HepG2 (cell line): ENCODE data around the gene SBNO2. TPM values are rescaled to one million over a fixed set of nuclear protein-coding genes. Genes with fewer than 3 reads are reported as not detected.
A peak's percentile ranks its signal among the peaks of the same experiment; 100 is the strongest.

Source experiments
- ATAC-seq: fragments of 200-7000 bp; cut with Tn5 transposase; 3 replicates; pipeline ENCODE4 v1.9.1; 2020; ENCODE audit warnings: mild to moderate bottlenecking, moderate library complexity
- BruUV-seq: library from RNA; stranded (reverse); fragments of 400-500 nt; replicated peaks from 2 replicates; lab custom pipeline; 2021; lab: Mats Ljungman, UMichigan
- CTCF ChIA-PET: fragments of 300-600 bp; formaldehyde crosslinking; extraction: SDS; loops from one replicate; lab custom pipeline; 2021; ENCODE audit warnings: low total read pairs, inconsistent platforms, low intra/inter-chr PET ratio; lab: Yijun Ruan, JAX
- POLR2A ChIA-PET: fragments of 350-600 bp; sonication (Branson Sonifier 250); formaldehyde crosslinking; loops from one replicate; lab custom pipeline; 2020; ENCODE audit warnings: antibody characterized with exemption, inconsistent platforms; lab: Yijun Ruan, JAX
- DNase-seq: peaks from one replicate; pipeline ENCODE4 v3.0.0-alpha.2; 2015; ENCODE audit warnings: low spot score
- FAIRE-seq: peaks from 3 replicates; lab custom pipeline; 2011; peaks lifted over from hg19 to GRCh38; lab: Jason Lieb, UNC
- H2AFZ ChIP-seq: one replicate; pipeline ENCODE4 v1.6.1; 2011; ENCODE audit warnings: low read length, inconsistent platforms
- H3K27ac ChIP-seq: fragments of 300-600 bp; 3 replicates; pipeline ENCODE4 v1.8.0; 2011; ENCODE audit warnings: mixed run types, mild to moderate bottlenecking, mixed read lengths, low read length, inconsistent platforms; ENCODE audit not compliant: insufficient read depth; ENCODE audit errors: extremely low read length
- H3K27me3 ChIP-seq, 2 experiments: fragments of 200-600 bp in 1 of 2; 2 replicates in 1 of 2; 3 replicates in 1 of 2; pipeline versions ENCODE4 v1.6.0 to v1.8.0; 2011; ENCODE audit warnings: low read length in 2 of 2, mild to moderate bottlenecking in 2 of 2, moderate library complexity in 2 of 2, inconsistent platforms in 1 of 2; ENCODE audit not compliant: insufficient read depth in 2 of 2, control insufficient read depth in 1 of 2
- H3K36me3 ChIP-seq, 2 experiments: fragments of 200-600 bp in 1 of 2; replicated peaks in 1 of 2; 2 replicates in 1 of 2; 3 replicates in 1 of 2; pipeline versions ENCODE4 v1.5.1 to v1.8.0; 2011; ENCODE audit warnings: low read length in 2 of 2, inconsistent platforms in 1 of 2; ENCODE audit not compliant: insufficient read depth in 2 of 2, control insufficient read depth in 1 of 2
- H3K4me1 ChIP-seq: 2 replicates; pipeline ENCODE4 v1.5.1; 2012; ENCODE audit warnings: low read length, inconsistent platforms; ENCODE audit not compliant: insufficient read depth
- H3K4me2 ChIP-seq: 2 replicates; pipeline ENCODE4 v1.6.0; 2011; ENCODE audit warnings: low read depth, low read length, inconsistent platforms
- H3K4me3 ChIP-seq, 3 experiments: fragments of 200-600 bp in 1 of 3; sonication (generic), shearing (Covaris generic) in 1 of 3; replicated peaks in 1 of 3; 2 replicates each; pipeline ENCODE4 v1.5.1; 2011 to 2016; ENCODE audit warnings: low read length in 3 of 3, inconsistent platforms in 2 of 3, low read depth in 2 of 3, mild to moderate bottlenecking in 2 of 3, control low read depth in 1 of 3, mixed read lengths in 1 of 3; ENCODE audit not compliant: insufficient read depth in 1 of 3
- H3K79me2 ChIP-seq: one replicate; pipeline ENCODE4 v1.6.1; 2011; ENCODE audit warnings: low read length, inconsistent platforms; ENCODE audit not compliant: insufficient read depth
- H3K9ac ChIP-seq: 2 replicates; pipeline ENCODE4 v1.6.0; 2011; ENCODE audit warnings: mild to moderate bottlenecking, low read depth, low read length, inconsistent platforms; ENCODE audit not compliant: insufficient read depth
- H3K9me3 ChIP-seq: 2 replicates; pipeline ENCODE4 v1.5.1; 2012; ENCODE audit warnings: mild to moderate bottlenecking, low read length
- H4K20me1 ChIP-seq: 2 replicates; pipeline ENCODE4 v1.6.0; 2011; ENCODE audit warnings: inconsistent platforms, mild to moderate bottlenecking, low read length, moderate library complexity; ENCODE audit not compliant: insufficient read depth
- AGO2 ChIP-seq: fragments of 200-400 bp; formaldehyde crosslinking; optimal IDR thresholded peaks from 2 replicates; pipeline ENCODE3; 2017; ENCODE audit warnings: mild to moderate bottlenecking, low read depth, low read length, moderate library complexity
- AKAP8 ChIP-seq: sonication (generic); formaldehyde crosslinking; IDR thresholded peaks from 2 replicates; pipeline ENCODE4 v1.5.1; 2020; ENCODE audit warnings: mild to moderate bottlenecking, missing genetic modification reagents
- GABPA ChIP-seq, 2 experiments: IDR thresholded peaks; 2 replicates each; pipeline ENCODE4 v1.6.1; 2011 to 2016; ENCODE audit warnings: low read depth in 2 of 2, low read length in 1 of 2, missing biosample characterization in 1 of 2, missing genetic modification characterization in 1 of 2
- HNRNPK ChIP-seq: fragments of 200-400 bp; formaldehyde crosslinking; IDR thresholded peaks from 2 replicates; pipeline ENCODE4 v1.6.1; 2018; ENCODE audit warnings: low read length, low read depth, moderate library complexity, mild to moderate bottlenecking; ENCODE audit not compliant: poor library complexity, severe bottlenecking
- NCOA2 ChIP-seq: sonication (generic); formaldehyde crosslinking; IDR thresholded peaks from 2 replicates; pipeline ENCODE4 v1.8.0; 2022; ENCODE audit warnings: inconsistent platforms
- PHF5A ChIP-seq: IDR thresholded peaks from one replicate; pipeline ENCODE4 v1.6.1; 2018; ENCODE audit warnings: low read depth, missing genetic modification reagents; ENCODE audit not compliant: unreplicated experiment
- POGZ ChIP-seq: sonication (generic); formaldehyde crosslinking; IDR thresholded peaks from 2 replicates; pipeline ENCODE4 v1.4.0; 2020; ENCODE audit warnings: mild to moderate bottlenecking, missing genetic modification reagents
- SALL2 ChIP-seq: sonication (generic); formaldehyde crosslinking; IDR thresholded peaks from 2 replicates; pipeline ENCODE4 v1.8.1; 2023; ENCODE audit warnings: mild to moderate bottlenecking, missing genetic modification reagents, inconsistent platforms
- ZNF614 ChIP-seq: IDR thresholded peaks from 2 replicates; pipeline ENCODE4 v1.6.1; 2018; ENCODE audit warnings: missing biosample characterization, missing genetic modification reagents, inconsistent platforms, borderline replicate concordance
- WGBS: methylation state at CpG from one replicate; pipeline ENCODE4 v1.1.6; 2017; ENCODE audit warnings: low lambda C conversion rate; 5-methylcytosine and 5-hydroxymethylcytosine counted together
- in situ Hi-C: cut with HindIII; loops from 2 replicates; pipeline ENCODE4 v1.10.0; 2017; ENCODE audit warnings: low pct_unique_long_range_greater_than_20kb; ENCODE audit not compliant: extremely low pct_ligation_motif_present
- intact Hi-C: fragments of 100-400 bp; cut with micrococcal nuclease; formaldehyde crosslinking; loops from one replicate; pipeline ENCODE4 v1.10.0; 2022; ENCODE audit not compliant: unreplicated experiment
- polyA plus RNA-seq, 8 experiments: library from polyadenylated mRNA; depleted of rRNA in 3 of 8; stranded (reverse) in 7 of 8; unstranded in 1 of 8; fragments of >200 nt; fragmentation: Illumina TruSeq in 4 of 8; extraction: Trizol in 4 of 8; gene quantifications; 2 replicates each; pipeline versions ENCODE4 v1.2.1 to v1.2.3, GENCODE V29; 2011 to 2016; ENCODE audit warnings: low read depth in 4 of 8, missing spikeins in 1 of 8, mixed read lengths in 1 of 8; ENCODE audit not compliant: insufficient read depth in 1 of 8
- total RNA-seq, 5 experiments: library from RNA; depleted of rRNA; stranded (reverse); fragments of >200 nt; fragmentation: Illumina TruSeq; extraction: Trizol; gene quantifications; 2 replicates each; pipeline ENCODE4 v1.2.3, GENCODE V29; 2016; ENCODE audit warnings: low read depth in 1 of 5
- TF ChIP-seq, protein P1 (sequence below): sonication (generic); formaldehyde crosslinking; IDR thresholded peaks from 2 replicates; pipeline ENCODE4 v1.5.1; 2020; ENCODE audit warnings: mild to moderate bottlenecking, missing genetic modification reagents, moderate library complexity

SBNO2 gene
- total and polyA plus RNA-seq, 2 of the 13 experiments (the other 11 are each of a cell fraction or from before 2014, with no cell fraction given): 8.6 to 10.4 TPM

DNA sequence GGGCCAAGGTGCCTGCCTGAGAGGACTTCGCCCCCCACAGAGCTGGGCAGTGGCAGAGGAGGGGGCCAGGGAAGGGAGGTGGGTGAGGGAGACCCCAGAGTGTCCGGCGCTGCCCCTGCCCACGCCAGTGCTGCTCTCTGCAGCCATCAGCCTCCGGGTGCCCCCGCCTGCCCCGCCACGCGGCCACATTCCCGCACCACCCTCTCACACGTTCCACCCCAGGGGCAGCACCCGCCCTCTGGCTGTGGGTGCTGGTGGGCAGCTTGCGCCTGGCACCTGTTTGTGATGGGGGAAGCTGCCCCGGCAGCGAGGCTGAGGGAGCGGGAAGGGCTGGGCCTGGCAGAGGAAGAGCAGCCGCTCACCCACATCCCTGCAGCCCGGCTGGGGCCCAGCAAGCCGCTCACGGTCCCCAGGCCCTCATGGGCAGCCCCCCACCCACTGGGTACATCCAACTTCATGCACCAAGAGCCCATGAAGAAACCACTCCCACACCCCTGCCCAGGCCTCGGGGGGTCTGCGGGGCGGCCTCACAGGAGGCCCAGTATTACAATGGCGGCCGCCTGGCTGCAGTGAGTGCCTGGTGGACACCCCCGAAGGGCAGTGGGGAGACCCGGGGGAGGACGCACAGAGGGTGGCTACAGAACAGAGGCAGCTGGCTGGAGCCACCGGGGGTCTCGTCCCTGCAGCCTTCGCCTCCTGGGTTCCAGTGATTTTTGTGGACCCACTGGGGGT is 14.0 kb downstream of the SBNO2 start (continued):
- TF ChIP-seq, protein P1, sequence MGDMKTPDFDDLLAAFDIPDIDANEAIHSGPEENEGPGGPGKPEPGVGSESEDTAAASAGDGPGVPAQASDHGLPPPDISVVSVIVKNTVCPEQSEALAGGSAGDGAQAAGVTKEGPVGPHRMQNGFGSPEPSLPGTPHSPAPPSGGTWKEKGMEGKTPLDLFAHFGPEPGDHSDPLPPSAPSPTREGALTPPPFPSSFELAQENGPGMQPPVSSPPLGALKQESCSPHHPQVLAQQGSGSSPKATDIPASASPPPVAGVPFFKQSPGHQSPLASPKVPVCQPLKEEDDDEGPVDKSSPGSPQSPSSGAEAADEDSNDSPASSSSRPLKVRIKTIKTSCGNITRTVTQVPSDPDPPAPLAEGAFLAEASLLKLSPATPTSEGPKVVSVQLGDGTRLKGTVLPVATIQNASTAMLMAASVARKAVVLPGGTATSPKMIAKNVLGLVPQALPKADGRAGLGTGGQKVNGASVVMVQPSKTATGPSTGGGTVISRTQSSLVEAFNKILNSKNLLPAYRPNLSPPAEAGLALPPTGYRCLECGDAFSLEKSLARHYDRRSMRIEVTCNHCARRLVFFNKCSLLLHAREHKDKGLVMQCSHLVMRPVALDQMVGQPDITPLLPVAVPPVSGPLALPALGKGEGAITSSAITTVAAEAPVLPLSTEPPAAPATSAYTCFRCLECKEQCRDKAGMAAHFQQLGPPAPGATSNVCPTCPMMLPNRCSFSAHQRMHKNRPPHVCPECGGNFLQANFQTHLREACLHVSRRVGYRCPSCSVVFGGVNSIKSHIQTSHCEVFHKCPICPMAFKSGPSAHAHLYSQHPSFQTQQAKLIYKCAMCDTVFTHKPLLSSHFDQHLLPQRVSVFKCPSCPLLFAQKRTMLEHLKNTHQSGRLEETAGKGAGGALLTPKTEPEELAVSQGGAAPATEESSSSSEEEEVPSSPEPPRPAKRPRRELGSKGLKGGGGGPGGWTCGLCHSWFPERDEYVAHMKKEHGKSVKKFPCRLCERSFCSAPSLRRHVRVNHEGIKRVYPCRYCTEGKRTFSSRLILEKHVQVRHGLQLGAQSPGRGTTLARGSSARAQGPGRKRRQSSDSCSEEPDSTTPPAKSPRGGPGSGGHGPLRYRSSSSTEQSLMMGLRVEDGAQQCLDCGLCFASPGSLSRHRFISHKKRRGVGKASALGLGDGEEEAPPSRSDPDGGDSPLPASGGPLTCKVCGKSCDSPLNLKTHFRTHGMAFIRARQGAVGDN (CRISPR knock-in tag): 0 out of 2 replicates have a peak, but pooled peaks have one; percentile 18
- no peak for TF ChIP-seq ZNF614 (CRISPR knock-in tag)
- no peak for TF ChIP-seq PHF5A
- peak; percentile 49 for TF ChIP-seq HNRNPK
- TF ChIP-seq SALL2 (CRISPR knock-in tag): no peak
- TF ChIP-seq AKAP8 (CRISPR knock-in tag): no peak
- no peak for TF ChIP-seq POGZ (CRISPR knock-in tag)

DNA sequence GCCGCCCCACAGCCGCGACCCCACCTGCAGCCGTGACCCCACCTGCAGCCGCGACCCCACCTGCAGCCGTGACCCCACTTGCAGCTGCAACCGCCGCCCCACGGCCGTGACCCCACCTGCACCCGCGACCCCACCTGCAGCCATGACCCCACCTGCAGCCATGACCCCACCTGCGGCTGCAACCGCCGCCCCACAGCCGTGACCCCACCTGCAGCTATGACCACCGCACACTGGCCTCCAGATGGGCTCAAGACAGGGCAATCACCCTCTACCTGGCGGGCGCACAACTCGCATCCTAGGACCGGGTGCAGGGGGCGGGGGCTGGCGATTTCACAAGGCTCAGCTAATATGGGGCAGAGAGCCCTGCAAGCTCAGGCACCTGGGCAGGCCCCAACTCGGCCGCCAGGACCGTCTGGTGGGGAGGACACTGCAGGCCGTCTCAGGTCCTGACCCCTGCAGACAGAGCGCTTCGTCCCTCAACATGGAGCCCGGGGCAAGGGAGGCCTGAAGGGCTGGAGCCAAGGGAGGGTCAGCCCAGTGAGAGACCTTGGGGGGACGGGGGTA is 15.1 kb downstream of the SBNO2 start:
- Histone ChIP-seq H3K9me3 (no peaks in the 10 kb centered on the region), H3K4me1 (peaks cover 20% of the 10 kb centered on the region), H3K27ac (no peak overlapping the region), H3K36me3 (no peaks in the 10 kb centered on the region; a peak in 1 of 5 replicates), H3K9ac (no peak overlapping the region), H3K27me3 (no peaks in the 10 kb centered on the region), H3K4me2 (no peak overlapping the region), H4K20me1 (peaks cover 4% of the 10 kb centered on the region; the same call in 1 of the 2 replicates), H3K79me2 (peaks cover 8% of the 10 kb centered on the region), H2AFZ (no peak overlapping the region), H3K4me3 (no peak overlapping the region)
- ChIA-PET CTCF (no interaction called here), POLR2A (no interaction called here)
- TF ChIP-seq NCOA2 (CRISPR knock-in tag) (no peak), AGO2 (peak; percentile 71), GABPA (IDR thresholded peaks at IDR 0.05; ENCODE audit: low read depth, low read length) (0 out of 2 replicates have a peak, but pooled peaks have one; percentile 12), GABPA (CRISPR knock-in tag; IDR thresholded peaks at IDR 0.05; ENCODE audit: low read depth) (no peak)
- DNase-seq: no peak
- no peak for ATAC-seq
- WGBS: 95% methylated on average over 30 of the region's 32 CpGs
- intact Hi-C loops (no loop called here), in situ Hi-C loops (no loop called here)
- no peak for FAIRE-seq
- no TSS peak for BruUV-seq
